Neural progenitor cell (in vitro differentiated cells): Measurements from ENCODE around the gene CUBN. TPM values are rescaled to one million over a fixed set of nuclear protein-coding genes. Genes with fewer than 3 reads are reported as not detected.

Experiments
- DNase-seq: peaks from one replicate; pipeline ENCODE4 v3.0.0-alpha.2; 2016; ENCODE audit warnings: low spot score
- H2AFZ ChIP-seq: fragments of 200-600 bp; sonication (generic); replicated peaks from 2 replicates; pipeline ENCODE4 v1.6.1; 2016; ENCODE audit warnings: antibody characterized with exemption
- H3F3A ChIP-seq: fragments of 200-600 bp; sonication (generic); 2 replicates; pipeline ENCODE4 v1.6.1; 2016; ENCODE audit warnings: antibody characterized with exemption, low read depth
- H3K27ac ChIP-seq: fragments of 200-600 bp; sonication (generic); 2 replicates; pipeline ENCODE4 v1.5.1; 2016; ENCODE audit warnings: mild to moderate bottlenecking
- H3K27me3 ChIP-seq: fragments of 200-600 bp; sonication (generic); 2 replicates; pipeline ENCODE4 v1.6.1; 2016; ENCODE audit warnings: mild to moderate bottlenecking, moderate library complexity
- H3K36me3 ChIP-seq: fragments of 200-600 bp; sonication (generic); 2 replicates; pipeline ENCODE4 v1.5.1; 2016
- H3K4me1 ChIP-seq: fragments of 200-600 bp; sonication (generic); 2 replicates; pipeline ENCODE4 v1.6.1; 2016; ENCODE audit warnings: mixed run types
- H3K4me2 ChIP-seq: fragments of 200-600 bp; sonication (generic); 2 replicates; pipeline ENCODE4 v1.6.1; 2016
- H3K4me3 ChIP-seq: fragments of 200-600 bp; sonication (generic); 2 replicates; pipeline ENCODE4 v1.5.1; 2016
- H3K79me2 ChIP-seq: fragments of 200-600 bp; sonication (generic); 2 replicates; pipeline ENCODE4 v1.6.1; 2016; ENCODE audit warnings: low read depth
- H3K9ac ChIP-seq: fragments of 200-600 bp; sonication (generic); 2 replicates; pipeline ENCODE4 v1.6.1; 2016
- H3K9me3 ChIP-seq: fragments of 200-600 bp; sonication (generic); 2 replicates; pipeline ENCODE4 v1.5.1; 2016; ENCODE audit warnings: low read depth
- H4K20me1 ChIP-seq: fragments of 200-600 bp; sonication (generic); 2 replicates; pipeline ENCODE4 v1.6.1; 2016; ENCODE audit warnings: low read depth
- H3K27ac Mint-ChIP-seq: 3 replicates; pipeline ENCODE4 v1.8.0; 2021; ENCODE audit warnings: mixed read lengths
- H3K27me3 Mint-ChIP-seq: 2 replicates; pipeline ENCODE4 v1.8.0; 2022; ENCODE audit warnings: low read depth, mild to moderate bottlenecking, inconsistent platforms, moderate library complexity, mixed read lengths; ENCODE audit not compliant: insufficient read depth
- H3K36me3 Mint-ChIP-seq: 3 replicates; pipeline ENCODE4 v1.8.0; 2021; ENCODE audit warnings: mixed read lengths
- H3K4me1 Mint-ChIP-seq: 3 replicates; pipeline ENCODE4 v1.8.0; 2021; ENCODE audit warnings: mixed read lengths
- H3K4me3 Mint-ChIP-seq: 3 replicates; pipeline ENCODE4 v1.8.0; 2021; ENCODE audit warnings: mild to moderate bottlenecking, moderate library complexity, mixed read lengths
- H3K9me3 Mint-ChIP-seq: 3 replicates; pipeline ENCODE4 v1.8.0; 2020; ENCODE audit warnings: mixed read lengths
- CTCF ChIP-seq: fragments of 200-600 bp; sonication (generic); IDR thresholded peaks from 2 replicates; pipeline ENCODE4 v1.5.1; 2017; ENCODE audit warnings: antibody characterized with exemption, mild to moderate bottlenecking
- EZH2 ChIP-seq: fragments of 200-600 bp; sonication (generic); IDR thresholded peaks from 2 replicates; pipeline ENCODE4 v1.6.1; 2017; ENCODE audit warnings: antibody characterized with exemption, mild to moderate bottlenecking, moderate library complexity
- EZH2phosphoT487 ChIP-seq: fragments of 200-600 bp; sonication (generic); IDR thresholded peaks from 2 replicates; pipeline ENCODE4 v1.6.1; 2017; ENCODE audit warnings: antibody characterized with exemption
- total RNA-seq: library from RNA; depleted of rRNA; stranded (reverse); fragments of >200 nt; gene quantifications from 2 replicates; pipeline ENCODE4 v1.2.3, GENCODE V29; 2015; ENCODE audit warnings: low replicate concordance

Gene CUBN
- total RNA-seq, 1 donor from 2014 or later = 2.2 TPM

GRCh38 chr10:17006631-17007417 lies 122.8 kb downstream of the CUBN start:
- Mint-ChIP-seq H3K27ac (peak overlapping the region; percentile 99), H3K4me3 (peak overlapping the region; percentile 62), H3K27me3 (peaks cover 12% of the 10 kb centered on the region), H3K36me3 (peaks cover 11% of the 10 kb centered on the region), H3K9me3 (peaks cover 29% of the 10 kb centered on the region), H3K4me1 (peaks cover 75% of the 10 kb centered on the region)
- no peak overlapping the region for H2AFZ ChIP-seq
- no peaks in the 10 kb centered on the region for H4K20me1 ChIP-seq
- no peaks in the 10 kb centered on the region for H3K79me2 ChIP-seq
- no peak for TF ChIP-seq EZH2
- no peak for TF ChIP-seq EZH2phosphoT487
- TF ChIP-seq CTCF = no peak
- H3K9ac ChIP-seq = no peak overlapping the region
- no peaks in the 10 kb centered on the region for H3K36me3 ChIP-seq
- DNase-seq = no peak
- H3K4me2 ChIP-seq = no peak overlapping the region
- no peaks in the 10 kb centered on the region for H3F3A ChIP-seq
- no peaks in the 10 kb centered on the region for H3K27me3 ChIP-seq
- no peak overlapping the region for H3K27ac ChIP-seq
- H3K4me3 ChIP-seq = no peak overlapping the region
- no peaks in the 10 kb centered on the region for H3K4me1 ChIP-seq
- no peaks in the 10 kb centered on the region for H3K9me3 ChIP-seq

GRCh38 chr10:17005621-17006566 lies 123.7 kb downstream of the CUBN start:
- H3K4me1 ChIP-seq = no peaks in the 10 kb centered on the region
- H3F3A ChIP-seq = no peaks in the 10 kb centered on the region
- no peaks in the 10 kb centered on the region for H3K9me3 ChIP-seq
- peaks cover 83% of the 10 kb centered on the region for H3K4me1 Mint-ChIP-seq
- H4K20me1 ChIP-seq = no peaks in the 10 kb centered on the region
- H3K27ac Mint-ChIP-seq = peak overlapping the region; percentile 99
- no peaks in the 10 kb centered on the region for H3K79me2 ChIP-seq
- no peak overlapping the region for H3K4me3 Mint-ChIP-seq
- no peak for TF ChIP-seq CTCF
- peaks cover 12% of the 10 kb centered on the region for H3K27me3 Mint-ChIP-seq
- no peak for DNase-seq
- peaks cover 6% of the 10 kb centered on the region for H3K36me3 Mint-ChIP-seq
- no peak overlapping the region for H2AFZ ChIP-seq
- no peak overlapping the region for H3K9ac ChIP-seq
- H3K27ac ChIP-seq = no peak overlapping the region
- peaks cover 19% of the 10 kb centered on the region for H3K9me3 Mint-ChIP-seq
- no peak overlapping the region for H3K4me3 ChIP-seq
- H3K27me3 ChIP-seq = no peaks in the 10 kb centered on the region
- H3K36me3 ChIP-seq = no peaks in the 10 kb centered on the region
- H3K4me2 ChIP-seq = no peak overlapping the region

GRCh38 chr10:17004801-17005380 lies 124.7 kb downstream of the CUBN start:
- no peak overlapping the region for H3K4me2 ChIP-seq
- H3K79me2 ChIP-seq = no peaks in the 10 kb centered on the region
- H3K4me3 ChIP-seq = no peak overlapping the region
- Mint-ChIP-seq H3K4me3 (no peak overlapping the region), H3K9me3 (peaks cover 19% of the 10 kb centered on the region), H3K27ac (peak overlapping the region; percentile 19), H3K4me1 (peaks cover 86% of the 10 kb centered on the region), H3K36me3 (peaks cover 11% of the 10 kb centered on the region), H3K27me3 (peaks cover 12% of the 10 kb centered on the region)
- no peak for DNase-seq
- no peak overlapping the region for H2AFZ ChIP-seq
- H3K27me3 ChIP-seq = no peaks in the 10 kb centered on the region
- no peak overlapping the region for H3K9ac ChIP-seq
- TF ChIP-seq EZH2phosphoT487 (no peak), CTCF (no peak), EZH2 (no peak)
- H3K9me3 ChIP-seq = no peaks in the 10 kb centered on the region
- H3K36me3 ChIP-seq = no peaks in the 10 kb centered on the region
- H3K27ac ChIP-seq = no peak overlapping the region
- no peaks in the 10 kb centered on the region for H3F3A ChIP-seq
- no peaks in the 10 kb centered on the region for H3K4me1 ChIP-seq
- no peaks in the 10 kb centered on the region for H4K20me1 ChIP-seq
